A549 (cell line): ENCODE results near the gene KLHL6. TPM values are rescaled to one million over a fixed set of nuclear protein-coding genes. Genes with fewer than 3 reads are reported as not detected.

Source experiments
- ATAC-seq, 2 experiments: fragments of 200-7000 bp in 1 of 2; fragments of >200 bp in 1 of 2; cut with Nextera tagmentation in 1 of 2; cut with Tn5 transposase in 1 of 2; 3 replicates each; pipeline versions ENCODE4 v1.8.0 to v1.9.1; 2018 to 2020; ENCODE audit warnings: mild to moderate bottlenecking in 1 of 2, moderate library complexity in 1 of 2
- CTCF ChIA-PET: fragments of 300-600 bp; sonication (Branson Sonifier 250); formaldehyde crosslinking; extraction: SDS; loops from one replicate; lab custom pipeline; 2021; ENCODE audit warnings: antibody characterized with exemption, inconsistent platforms; lab: Yijun Ruan, JAX
- POLR2A ChIA-PET: fragments of 350-600 bp; formaldehyde crosslinking; extraction: SDS; loops from one replicate; lab custom pipeline; 2021; ENCODE audit warnings: antibody characterized with exemption, inconsistent platforms; lab: Yijun Ruan, JAX
- DNase-seq, 2 experiments: peaks; one replicate each; pipeline versions ENCODE4 v3.0.0 to v3.0.0-alpha.2; 2011 to 2016; ENCODE audit warnings: low read depth in 1 of 2, low spot score in 1 of 2
- FAIRE-seq: peaks from 2 replicates; lab custom pipeline; 2011; peaks lifted over from hg19 to GRCh38; lab: Jason Lieb, UNC
- H3K27ac ChIP-seq, 2 experiments: fragments of >200 bp; sonication (Bioruptor Twin); formaldehyde crosslinking; 3 replicates each; pipeline ENCODE4 v1.5.1; 2016 to 2017
- H3K4me1 ChIP-seq: fragments of >200 bp; sonication (Bioruptor Twin); formaldehyde crosslinking; 3 replicates; pipeline ENCODE4 v1.6.1; 2016
- H3K4me2 ChIP-seq: fragments of >200 bp; sonication (Bioruptor Twin); formaldehyde crosslinking; 3 replicates; pipeline ENCODE4 v1.6.1; 2016
- H3K4me3 ChIP-seq: fragments of >200 bp; sonication (Bioruptor Twin); formaldehyde crosslinking; 3 replicates; pipeline ENCODE4 v1.5.1; 2016
- H3K9me3 ChIP-seq: fragments of >200 bp; sonication (Bioruptor Twin); formaldehyde crosslinking; 3 replicates; pipeline ENCODE4 v1.6.1; 2016
- ATOH8 ChIP-seq: fragments of 250-450 bp; sonication (Bioruptor Pico); IDR thresholded peaks from 2 replicates; pipeline ENCODE4 v1.5.0; 2020; ENCODE audit warnings: low read depth, mild to moderate bottlenecking, moderate library complexity
- BHLHE40 ChIP-seq: IDR thresholded peaks from 2 replicates; pipeline ENCODE4 v1.6.1; 2012; ENCODE audit warnings: low read depth, low read length, inconsistent platforms
- CBX8 ChIP-seq: fragments of 200-600 bp; sonication (generic); IDR thresholded peaks from 2 replicates; pipeline ENCODE4 v1.6.1; 2016
- CHD4 ChIP-seq: fragments of 200-600 bp; sonication (generic); IDR thresholded peaks from 2 replicates; pipeline ENCODE4 v1.6.1; 2016; ENCODE audit warnings: antibody characterized with exemption, mild to moderate bottlenecking, borderline replicate concordance
- EHMT2 ChIP-seq: fragments of 200-600 bp; sonication (generic); IDR thresholded peaks from 2 replicates; pipeline ENCODE4 v1.6.1; 2016; ENCODE audit warnings: antibody characterized with exemption, low read depth, mild to moderate bottlenecking, moderate library complexity
- EP300 ChIP-seq, 2 experiments: fragments of >200 bp; sonication (Bioruptor Twin); formaldehyde crosslinking; IDR thresholded peaks; 2 replicates in 1 of 2; 3 replicates in 1 of 2; pipeline ENCODE4 v1.6.1; 2016 to 2017
- FOSL2 ChIP-seq, 2 experiments: fragments of 450-650 bp in 1 of 2; fragments of >200 bp in 1 of 2; sonication (Bioruptor Twin) in 1 of 2; formaldehyde crosslinking; IDR thresholded peaks; 2 replicates each; pipeline versions ENCODE4 v1.5.0 to v1.6.1; 2016 to 2020; ENCODE audit warnings: mild to moderate bottlenecking in 1 of 2, moderate library complexity in 1 of 2
- GATA3 ChIP-seq: IDR thresholded peaks from 2 replicates; pipeline ENCODE4 v1.6.1; 2012; ENCODE audit warnings: borderline replicate concordance
- HDAC2 ChIP-seq: fragments of 200-600 bp; sonication (generic); IDR thresholded peaks from 2 replicates; pipeline ENCODE4 v1.6.1; 2016
- HES2 ChIP-seq: fragments of >200 bp; sonication (Bioruptor Twin); formaldehyde crosslinking; IDR thresholded peaks from 2 replicates; pipeline ENCODE4 v1.6.1; 2016
- JUN ChIP-seq, 2 experiments: fragments of >200 bp; sonication (Bioruptor Twin); formaldehyde crosslinking; IDR thresholded peaks; 2 replicates in 1 of 2; 3 replicates in 1 of 2; pipeline ENCODE4 v1.6.1; 2016 to 2017
- KDM5A ChIP-seq: fragments of 200-600 bp; sonication (generic); IDR thresholded peaks from 2 replicates; pipeline ENCODE4 v1.6.1; 2016; ENCODE audit warnings: antibody characterized with exemption, mild to moderate bottlenecking
- MAFK ChIP-seq: fragments of 450-650 bp; IDR thresholded peaks from 2 replicates; pipeline ENCODE4 v1.6.1; 2014; ENCODE audit not compliant: partially characterized antibody
- NR3C1 ChIP-seq: fragments of >200 bp; sonication (Bioruptor Twin); formaldehyde crosslinking; IDR thresholded peaks from 3 replicates; pipeline ENCODE4 v1.6.1; 2017
- RARB ChIP-seq: fragments of 250-450 bp; sonication (Bioruptor Pico); IDR thresholded peaks from 2 replicates; pipeline ENCODE4 v1.8.0; 2021; ENCODE audit warnings: mild to moderate bottlenecking, moderate library complexity
- RFX5 ChIP-seq: fragments of 450-650 bp; IDR thresholded peaks from 2 replicates; pipeline ENCODE4 v1.7.1; 2014; ENCODE audit warnings: antibody characterized with exemption, mild to moderate bottlenecking, moderate library complexity
- RNF2 ChIP-seq: fragments of 200-600 bp; sonication (generic); IDR thresholded peaks from 2 replicates; pipeline ENCODE4 v1.6.1; 2016; ENCODE audit warnings: low read depth, mild to moderate bottlenecking, antibody characterized with exemption, moderate library complexity, borderline replicate concordance
- SMC3 ChIP-seq: fragments of >200 bp; sonication (Bioruptor Twin); formaldehyde crosslinking; IDR thresholded peaks from 3 replicates; pipeline ENCODE4 v1.6.1; 2018; ENCODE audit warnings: inconsistent platforms
- SREBF2 ChIP-seq: fragments of 450-650 bp; IDR thresholded peaks from 2 replicates; pipeline ENCODE4 v1.6.1; 2014; ENCODE audit warnings: mild to moderate bottlenecking, moderate library complexity
- ZC3H11A ChIP-seq: fragments of 450-650 bp; IDR thresholded peaks from 2 replicates; pipeline ENCODE4 v1.6.1; 2014; ENCODE audit warnings: antibody characterized with exemption, mild to moderate bottlenecking
- WGBS: methylation state at CpG from one replicate; pipeline ENCODE4 v1.1.6; 2017; ENCODE audit errors: missing lambda C conversion rate; 5-methylcytosine and 5-hydroxymethylcytosine counted together
- polyA plus RNA-seq, 4 experiments: library from polyadenylated mRNA; depleted of rRNA in 3 of 4; stranded (reverse); fragments of >200 nt; fragmentation: RNase III in 1 of 4; extraction: RNeasy Plus Mini Kit Qiagen cat#74134 plus additional on column Dnase treatment in 1 of 4; gene quantifications; 2 replicates in 3 of 4; 3 replicates in 1 of 4; pipeline ENCODE4 v1.2.3, GENCODE V29; 2011 to 2017
- TF ChIP-seq, protein P1 (sequence below): fragments of 250-450 bp; sonication (Bioruptor Pico); IDR thresholded peaks from 2 replicates; pipeline ENCODE4 v1.5.0; 2021; ENCODE audit warnings: mild to moderate bottlenecking, moderate library complexity, borderline replicate concordance

KLHL6 gene
- polyA plus RNA-seq, 2 of the 4 experiments (the other 2 are of a cell fraction) = not detected

GRCh38 chr3:183498634-183499033 lies 56.9 kb downstream of the KLHL6 start:
- Histone ChIP-seq H3K4me2 (no peak overlapping the region), H3K4me1 (no peaks in the 10 kb centered on the region), H3K9me3 (no peaks in the 10 kb centered on the region), H3K4me3 (no peak overlapping the region), H3K27ac (no peak overlapping the region)
- TF ChIP-seq BHLHE40 = no peak
- TF ChIP-seq ATOH8 = no peak
- no peak for TF ChIP-seq EHMT2
- no peak for TF ChIP-seq CBX8
- TF ChIP-seq JUN (IDR thresholded peaks at IDR 0.05) = no peak
- TF ChIP-seq HDAC2 = no peak
- TF ChIP-seq, protein P1, sequence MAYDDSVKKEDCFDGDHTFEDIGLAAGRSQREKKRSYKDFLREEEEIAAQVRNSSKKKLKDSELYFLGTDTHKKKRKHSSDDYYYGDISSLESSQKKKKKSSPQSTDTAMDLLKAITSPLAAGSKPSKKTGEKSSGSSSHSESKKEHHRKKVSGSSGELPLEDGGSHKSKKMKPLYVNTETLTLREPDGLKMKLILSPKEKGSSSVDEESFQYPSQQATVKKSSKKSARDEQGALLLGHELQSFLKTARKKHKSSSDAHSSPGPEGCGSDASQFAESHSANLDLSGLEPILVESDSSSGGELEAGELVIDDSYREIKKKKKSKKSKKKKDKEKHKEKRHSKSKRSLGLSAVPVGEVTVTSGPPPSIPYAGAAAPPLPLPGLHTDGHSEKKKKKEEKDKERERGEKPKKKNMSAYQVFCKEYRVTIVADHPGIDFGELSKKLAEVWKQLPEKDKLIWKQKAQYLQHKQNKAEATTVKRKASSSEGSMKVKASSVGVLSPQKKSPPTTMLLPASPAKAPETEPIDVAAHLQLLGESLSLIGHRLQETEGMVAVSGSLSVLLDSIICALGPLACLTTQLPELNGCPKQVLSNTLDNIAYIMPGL = no peak
- no peak for TF ChIP-seq HES2
- CTCF ChIA-PET = interaction anchor here (1.1 kb wide), 1 partner anchor 29 kb away, joined by 5 read pairs; no protein-coding TSS in a partner anchor
- no peak for FAIRE-seq
- no peak for ATAC-seq
- POLR2A ChIA-PET = no interaction called here
- WGBS = 68% methylated on average over 6 of the region's 6 CpGs
- DNase-seq = no peak

DNA sequence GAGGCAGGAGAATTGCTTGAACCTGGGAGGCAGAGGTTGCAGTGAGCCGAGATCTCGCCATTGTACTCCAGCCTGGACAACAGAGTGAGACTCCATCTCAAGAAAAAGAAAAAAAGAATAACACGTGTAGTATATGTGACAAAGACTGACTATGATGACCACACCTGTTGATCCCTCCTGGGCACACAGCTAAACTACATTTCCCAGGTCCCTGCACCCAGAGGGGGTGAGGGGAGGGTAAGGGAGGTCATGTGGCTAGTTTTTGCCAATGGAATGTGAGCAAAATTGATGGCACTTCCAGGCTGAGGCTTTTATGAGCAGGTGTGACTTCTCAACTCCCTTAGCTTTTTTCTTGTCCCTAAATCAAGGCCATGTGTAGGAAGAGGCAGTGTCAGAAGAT lies 58.2 kb downstream of the KLHL6 start:
- Histone ChIP-seq H3K4me3 (no peak overlapping the region), H3K4me2 (no peak overlapping the region), H3K4me1 (no peaks in the 10 kb centered on the region), H3K9me3 (no peaks in the 10 kb centered on the region), H3K27ac (no peak overlapping the region)
- no peak for DNase-seq
- ChIA-PET POLR2A (no interaction called here), CTCF (interaction anchor here (0.6 to 1.1 kb wide), 2 partner anchors 9 to 270 kb away, joined by 3 read pairs; no protein-coding TSS in a partner anchor)
- ATAC-seq = no peak
- TF ChIP-seq KDM5A (no peak), MAFK (no peak), CHD4 (no peak), SMC3 (no peak), CBX8 (no peak), ZC3H11A (no peak), BHLHE40 (no peak), GATA3 (no peak), NR3C1 (no peak)
- WGBS = 56% methylated on average over 3 of the region's 3 CpGs
- no peak for FAIRE-seq

- POLR2A ChIA-PET = no interaction called here
- Histone ChIP-seq H3K4me2 (no peak overlapping the region), H3K9me3 (no peaks in the 10 kb centered on the region), H3K4me1 (no peaks in the 10 kb centered on the region), H3K27ac (no peak overlapping the region), H3K4me3 (no peak overlapping the region)
- CTCF ChIA-PET = no interaction called here
- FAIRE-seq (no peak), DNase-seq (no peak), ATAC-seq (no peak)
- TF ChIP-seq FOSL2 (IDR thresholded peaks at IDR 0.05) = no peak
- no peak for TF ChIP-seq FOSL2 (CRISPR knock-in tag; IDR thresholded peaks at IDR 0.05)
- TF ChIP-seq RARB (CRISPR knock-in tag) = no peak
- no peak for TF ChIP-seq RNF2
- no peak for TF ChIP-seq JUN (IDR thresholded peaks at IDR 0.05)
- no peak for TF ChIP-seq EP300 (IDR thresholded peaks at IDR 0.05)
- TF ChIP-seq SREBF2 = no peak
- no peak for TF ChIP-seq RFX5
- WGBS = 11% methylated on average over 1 of the region's 1 CpG
These were observed 59.2 kb downstream of the KLHL6 start for GRCh38 chr3:183496311-183496710.
